Pancreas (tissue), 10 donors: Measurements from ENCODE around the gene ARHGEF25. TPM values are rescaled to one million over a fixed set of nuclear protein-coding genes. Genes with fewer than 3 reads are reported as not detected.

Experiments
- ATAC-seq, 4 donors: fragments of 200-7000 bp; cut with Tn5 transposase; one replicate each; pipeline versions ENCODE4 v1.8.0 to v1.9.1; 2020; ENCODE audit warnings: mild to moderate bottlenecking in 4 of 4, moderate library complexity in 4 of 4
- DNase-seq, 6 donors: peaks; one replicate each; pipeline ENCODE4 v3.0.0-alpha.2; 2020
- FAIRE-seq: peaks from 2 replicates; lab custom pipeline; 2012; peaks lifted over from hg19 to GRCh38; lab: Jason Lieb, UNC
- H3K27ac ChIP-seq, 4 donors: fragments of 200-600 bp; sonication (generic); 1 replicate in 3 of 4; 2 replicates in 1 of 4; pipeline versions ENCODE4 v1.5.0 to v1.8.0; 2020
- H3K27me3 ChIP-seq, 4 donors: fragments of 200-600 bp; one replicate each; pipeline ENCODE4 v1.8.0; 2021
- H3K36me3 ChIP-seq, 3 donors: fragments of 200-600 bp; sonication (generic) in 1 of 3; one replicate each; pipeline versions ENCODE4 v1.5.0 to v1.8.0; 2020 to 2021
- H3K4me1 ChIP-seq, 3 donors: fragments of 200-600 bp; one replicate each; pipeline ENCODE4 v1.8.0; 2021
- H3K4me3 ChIP-seq, 4 donors: fragments of 200-600 bp; sonication (generic) in 2 of 4; one replicate each; pipeline versions ENCODE4 v1.5.0 to v1.8.0; 2020 to 2021
- H3K9me3 ChIP-seq, 4 donors: fragments of 200-600 bp; one replicate each; pipeline ENCODE4 v1.8.0; 2021
- WGBS, 2 donors: extraction: QIAGEN DNeasy Blood & Tissue Kit; methylation state at CpG; one replicate each; pipeline ENCODE4 v1.1.7; 2013; 5-methylcytosine and 5-hydroxymethylcytosine counted together
- intact Hi-C, 3 donors: fragments of 100-400 bp; cut with DNase I; formaldehyde crosslinking; loops; one replicate each; pipeline versions ENCODE4 v1.11.1 to v1.14.2; 2022
- polyA plus RNA-seq, 2 donors: library from polyadenylated mRNA; stranded (reverse); fragments of 200-250 nt; gene quantifications; one replicate each; pipeline ENCODE4 v1.2.3, GENCODE V29; 2013
- total RNA-seq, 6 donors: library from RNA; stranded (reverse); fragmentation: NEBNext Ultra II Directional in 4 of 6; extraction: Animal tissue kit (Norgen Biotek cat#: 25700) in 4 of 6; gene quantifications; one replicate each; pipeline versions ENCODE4 v1.2.1 to v1.2.4, GENCODE V29; 2021 to 2023
- TF ChIP-seq, protein P1 (sequence below), 4 donors: fragments of 200-600 bp; sonication (generic) in 3 of 4; IDR thresholded peaks; one replicate each; pipeline versions ENCODE4 v1.5.0 to v1.8.0; 2021; ENCODE audit warnings: antibody characterized with exemption in 4 of 4
- donor health status: healthy with polysubstance abuse.
- donor health status: DM: no; HTN: no; CAD: no; lungs with moderate emphysema.
- donor health status: DM: no; HTN: no; CAD: no.
- donor health status: control.
- donor health status: control.
- donor health status: Bipolar disorder and iron deficiency.
- donor health status: DM: yes; HTN: yes; CAD: no.
- donor health status: DM: no; HTN: no; CAD: no.
- donor health status: DM: no; HTN: no; CAD: no.
- donor health status: DM: yes; HTN: yes; CAD: no.

Gene ARHGEF25
- total and polyA plus RNA-seq, 8 donors: 1.8 to 22.1 (median 4.2) TPM

DNA sequence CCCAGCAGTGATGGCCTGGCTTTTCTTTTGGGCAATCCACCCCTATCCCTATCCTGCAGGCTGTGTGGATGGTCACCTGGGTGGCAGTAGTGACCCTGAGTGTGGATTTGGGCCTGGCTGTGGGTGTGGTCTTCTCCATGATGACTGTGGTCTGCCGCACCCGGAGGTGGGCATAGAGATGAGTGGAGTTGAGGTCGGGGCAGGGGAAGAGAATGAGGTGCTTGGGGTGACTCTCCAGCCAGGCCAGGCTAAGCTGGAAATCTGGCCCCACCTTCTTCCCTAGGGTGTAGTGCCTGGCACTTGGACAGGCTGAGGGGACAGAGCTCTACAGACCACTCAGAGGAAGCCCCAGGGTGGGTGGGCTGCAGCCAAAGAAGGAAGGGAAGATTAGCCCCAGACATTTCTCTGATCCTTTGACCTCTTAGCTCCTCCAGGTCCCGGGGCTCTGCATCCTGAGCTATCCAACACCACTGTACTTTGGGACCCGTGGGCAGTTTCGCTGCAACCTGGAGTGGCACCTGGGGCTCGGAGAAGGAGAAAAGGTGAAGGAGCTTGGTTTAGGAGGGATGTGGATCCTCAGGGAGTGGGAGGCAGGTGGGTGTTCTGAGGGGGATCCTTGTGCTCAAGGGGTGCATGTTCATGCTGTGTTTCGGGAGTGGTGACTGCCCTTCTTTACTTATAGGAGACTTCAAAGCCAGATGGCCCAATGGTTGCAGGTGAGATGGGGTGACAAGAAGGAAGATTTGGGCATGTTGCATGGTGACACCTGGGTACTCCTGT is 13.4 kb downstream of the ARHGEF25 start:
- TF ChIP-seq, protein P1, sequence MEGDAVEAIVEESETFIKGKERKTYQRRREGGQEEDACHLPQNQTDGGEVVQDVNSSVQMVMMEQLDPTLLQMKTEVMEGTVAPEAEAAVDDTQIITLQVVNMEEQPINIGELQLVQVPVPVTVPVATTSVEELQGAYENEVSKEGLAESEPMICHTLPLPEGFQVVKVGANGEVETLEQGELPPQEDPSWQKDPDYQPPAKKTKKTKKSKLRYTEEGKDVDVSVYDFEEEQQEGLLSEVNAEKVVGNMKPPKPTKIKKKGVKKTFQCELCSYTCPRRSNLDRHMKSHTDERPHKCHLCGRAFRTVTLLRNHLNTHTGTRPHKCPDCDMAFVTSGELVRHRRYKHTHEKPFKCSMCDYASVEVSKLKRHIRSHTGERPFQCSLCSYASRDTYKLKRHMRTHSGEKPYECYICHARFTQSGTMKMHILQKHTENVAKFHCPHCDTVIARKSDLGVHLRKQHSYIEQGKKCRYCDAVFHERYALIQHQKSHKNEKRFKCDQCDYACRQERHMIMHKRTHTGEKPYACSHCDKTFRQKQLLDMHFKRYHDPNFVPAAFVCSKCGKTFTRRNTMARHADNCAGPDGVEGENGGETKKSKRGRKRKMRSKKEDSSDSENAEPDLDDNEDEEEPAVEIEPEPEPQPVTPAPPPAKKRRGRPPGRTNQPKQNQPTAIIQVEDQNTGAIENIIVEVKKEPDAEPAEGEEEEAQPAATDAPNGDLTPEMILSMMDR (IDR thresholded peaks at IDR 0.05): no peak
- Histone ChIP-seq H3K36me3 (no peaks in the 10 kb centered on the region), H3K9me3 (no peaks in the 10 kb centered on the region), H3K27me3 (peaks cover 0 to 29% (median 9%) of the 10 kb centered on the region in 4 donors), H3K4me1 (peaks cover 0 to 3% (median 0%) of the 10 kb centered on the region in 3 donors), H3K4me3 (no peak overlapping the region), H3K27ac (no peak overlapping the region)
- intact Hi-C loops: loop anchor here (2.0 to 10.0 kb wide), 3 partner anchors 42 to 50 kb away; no protein-coding TSS in a partner anchor
- FAIRE-seq (no peak), ATAC-seq (no peak), DNase-seq (peak in 1 of 6 donors; percentile 38)
- 58 to 83% methylated on average over 8 of the region's 8 CpGs for WGBS, 2 donors

DNA sequence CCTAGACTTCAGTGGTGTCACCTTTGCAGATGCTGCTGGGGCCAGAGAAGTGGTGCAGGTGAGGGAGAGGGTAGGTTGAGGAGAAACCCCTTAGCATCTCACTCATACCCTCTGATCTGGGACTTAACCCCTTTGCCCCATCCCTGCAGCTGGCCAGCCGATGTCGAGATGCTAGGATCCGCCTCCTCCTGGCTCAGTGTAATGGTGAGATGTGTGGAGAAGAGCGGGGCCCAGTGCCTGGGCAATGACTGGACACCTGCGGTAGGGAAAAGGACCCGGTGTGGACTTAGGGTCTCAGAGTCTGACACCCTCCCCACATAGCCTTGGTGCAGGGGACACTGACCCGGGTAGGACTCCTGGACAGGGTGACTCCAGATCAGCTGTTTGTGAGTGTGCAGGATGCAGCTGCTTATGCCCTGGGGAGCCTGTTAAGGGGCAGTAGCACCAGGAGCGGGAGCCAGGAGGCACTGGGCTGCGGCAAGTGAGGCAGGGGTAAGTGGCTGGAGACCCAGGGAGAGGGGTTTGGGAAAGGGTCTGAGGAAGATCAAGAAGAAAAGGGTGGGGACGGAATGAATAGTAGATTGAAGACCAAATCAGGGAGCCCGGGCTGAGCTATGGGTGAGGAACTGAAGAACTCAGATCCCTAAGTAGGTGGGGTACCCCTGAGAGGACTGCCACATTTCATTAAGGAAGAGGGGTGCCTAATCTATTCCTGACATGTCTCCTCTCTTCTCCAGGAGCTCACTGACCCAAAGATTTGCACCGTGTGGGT is 14.2 kb downstream of the ARHGEF25 start:
- Histone ChIP-seq H3K4me1 (peaks cover 0 to 3% (median 0%) of the 10 kb centered on the region in 3 donors), H3K27me3 (peaks cover 0 to 29% (median 5%) of the 10 kb centered on the region in 4 donors)

DNA sequence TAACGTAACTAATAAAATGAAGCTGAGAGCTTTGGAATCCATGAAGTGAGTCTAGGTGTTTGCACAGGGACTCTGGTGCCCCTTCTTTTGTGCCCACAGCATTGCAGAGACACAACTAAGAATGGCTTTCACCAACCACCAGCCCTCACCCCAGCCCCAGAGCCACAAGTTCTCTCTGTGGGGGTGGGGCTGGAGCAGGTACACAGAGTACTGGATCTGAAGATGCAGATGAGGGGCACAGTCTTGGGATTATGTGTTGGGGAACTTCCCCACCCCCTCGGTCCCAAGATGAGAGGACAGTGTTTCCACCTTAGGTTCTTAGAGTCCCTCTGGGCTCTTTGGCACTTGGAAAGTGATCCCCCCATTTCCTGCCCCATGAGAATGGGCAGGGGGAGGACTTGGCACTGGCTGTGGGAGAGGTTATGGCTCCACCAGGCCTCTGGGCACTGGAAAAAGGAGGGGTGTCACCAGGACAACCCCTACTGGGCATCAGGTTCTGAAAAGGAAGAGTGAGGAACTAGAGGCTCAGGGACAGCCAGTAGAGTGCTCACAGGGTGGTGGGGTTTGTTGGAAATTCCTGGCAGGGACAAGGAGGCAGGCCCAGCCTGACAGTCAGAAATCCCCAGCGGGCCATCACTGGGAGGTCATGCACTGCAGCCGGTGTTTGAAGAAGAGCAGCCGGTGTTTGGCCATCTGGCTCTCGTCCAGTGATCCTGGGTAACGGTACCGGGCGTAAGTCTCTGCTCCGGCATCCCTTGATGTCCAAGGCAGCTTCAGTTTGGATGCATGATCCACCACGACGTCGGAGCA is 15.1 kb downstream of the ARHGEF25 start:
- Histone ChIP-seq H3K27ac (no peak overlapping the region), H3K27me3 (peaks cover 0 to 24% (median 3%) of the 10 kb centered on the region in 4 donors), H3K9me3 (no peaks in the 10 kb centered on the region), H3K4me3 (no peak overlapping the region), H3K4me1 (peaks cover 0 to 2% (median 0%) of the 10 kb centered on the region in 3 donors), H3K36me3 (no peaks in the 10 kb centered on the region)
- intact Hi-C loops: loop anchor here in 2 of 3 donors (5.0 to 10.0 kb wide), 2 partner anchors 44 to 52 kb away; no protein-coding TSS in a partner anchor
- TF ChIP-seq, protein P1 (IDR thresholded peaks at IDR 0.05): no peak
- FAIRE-seq (no peak), ATAC-seq (no peak), DNase-seq (no peak)
- WGBS, 2 donors: 27 to 29% methylated on average over 13 of the region's 13 CpGs

More for the DNA sequence above, 14.2 kb downstream of the ARHGEF25 start:
- DNase-seq (no peak), FAIRE-seq (no peak), ATAC-seq (no peak)
- TF ChIP-seq, protein P1 (IDR thresholded peaks at IDR 0.05): no peak
- Histone ChIP-seq H3K27ac (no peak overlapping the region), H3K4me3 (no peak overlapping the region), H3K9me3 (no peaks in the 10 kb centered on the region), H3K36me3 (no peaks in the 10 kb centered on the region)
- intact Hi-C loops: loop anchor here (2.0 to 10.0 kb wide), 3 partner anchors 43 to 51 kb away; no protein-coding TSS in a partner anchor
- WGBS, 2 donors: 55 to 64% methylated on average over 12 of the region's 12 CpGs

DNA sequence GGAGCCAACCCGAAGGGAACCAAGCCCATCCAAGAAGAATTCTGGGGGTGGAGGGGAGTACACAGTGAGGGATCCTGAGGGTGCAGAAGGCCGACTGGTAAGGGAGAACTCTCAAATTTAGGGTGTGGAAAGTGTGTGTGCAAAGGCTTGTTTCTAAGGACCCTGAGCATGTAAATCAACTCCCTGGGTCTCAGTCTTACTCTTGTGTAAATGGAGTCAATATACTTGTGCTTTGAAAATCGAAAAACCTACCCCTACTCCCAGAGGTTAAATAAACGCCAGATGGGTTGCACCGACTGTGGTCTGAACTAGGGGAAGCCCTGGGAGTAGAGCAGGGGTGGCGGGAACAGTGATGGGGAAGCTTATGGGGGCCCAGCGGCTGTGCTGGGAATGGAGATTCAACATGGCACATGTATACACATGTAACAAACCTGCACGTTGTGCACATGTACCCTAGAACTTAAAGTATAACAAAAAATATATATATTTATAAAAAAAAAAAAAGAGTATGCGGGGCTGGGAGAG is 15.7 kb downstream of the ARHGEF25 start:
- TF ChIP-seq, protein P1 (IDR thresholded peaks at IDR 0.05): no peak
- DNase-seq: no peak
- H3K4me3 ChIP-seq: no peak overlapping the region
- no peaks in the 10 kb centered on the region for H3K36me3 ChIP-seq
- 21 to 22% methylated on average over 9 of the region's 9 CpGs for WGBS, 2 donors
- FAIRE-seq: no peak
- ATAC-seq: no peak
- H3K9me3 ChIP-seq: no peaks in the 10 kb centered on the region
- H3K27ac ChIP-seq: no peak overlapping the region
- intact Hi-C loops: loop anchor here in 2 of 3 donors (5.0 to 10.0 kb wide), 2 partner anchors 45 to 52 kb away; no protein-coding TSS in a partner anchor
- peaks cover 0 to 27% (median 3%) of the 10 kb centered on the region in 4 donors for H3K27me3 ChIP-seq
- H3K4me1 ChIP-seq: peaks cover 0 to 2% (median 2%) of the 10 kb centered on the region in 3 donors
